ENCODE data around the gene TCF19. TPM values are rescaled to one million over a fixed set of nuclear protein-coding genes. Genes with fewer than 3 reads are reported as not detected.
A peak's percentile ranks its signal among the peaks of the same experiment; 100 is the strongest.

The TCF19 gene
- total RNA-seq, 2 donors from 2014 or later = 1.8 to 2.0 TPM

DNA sequence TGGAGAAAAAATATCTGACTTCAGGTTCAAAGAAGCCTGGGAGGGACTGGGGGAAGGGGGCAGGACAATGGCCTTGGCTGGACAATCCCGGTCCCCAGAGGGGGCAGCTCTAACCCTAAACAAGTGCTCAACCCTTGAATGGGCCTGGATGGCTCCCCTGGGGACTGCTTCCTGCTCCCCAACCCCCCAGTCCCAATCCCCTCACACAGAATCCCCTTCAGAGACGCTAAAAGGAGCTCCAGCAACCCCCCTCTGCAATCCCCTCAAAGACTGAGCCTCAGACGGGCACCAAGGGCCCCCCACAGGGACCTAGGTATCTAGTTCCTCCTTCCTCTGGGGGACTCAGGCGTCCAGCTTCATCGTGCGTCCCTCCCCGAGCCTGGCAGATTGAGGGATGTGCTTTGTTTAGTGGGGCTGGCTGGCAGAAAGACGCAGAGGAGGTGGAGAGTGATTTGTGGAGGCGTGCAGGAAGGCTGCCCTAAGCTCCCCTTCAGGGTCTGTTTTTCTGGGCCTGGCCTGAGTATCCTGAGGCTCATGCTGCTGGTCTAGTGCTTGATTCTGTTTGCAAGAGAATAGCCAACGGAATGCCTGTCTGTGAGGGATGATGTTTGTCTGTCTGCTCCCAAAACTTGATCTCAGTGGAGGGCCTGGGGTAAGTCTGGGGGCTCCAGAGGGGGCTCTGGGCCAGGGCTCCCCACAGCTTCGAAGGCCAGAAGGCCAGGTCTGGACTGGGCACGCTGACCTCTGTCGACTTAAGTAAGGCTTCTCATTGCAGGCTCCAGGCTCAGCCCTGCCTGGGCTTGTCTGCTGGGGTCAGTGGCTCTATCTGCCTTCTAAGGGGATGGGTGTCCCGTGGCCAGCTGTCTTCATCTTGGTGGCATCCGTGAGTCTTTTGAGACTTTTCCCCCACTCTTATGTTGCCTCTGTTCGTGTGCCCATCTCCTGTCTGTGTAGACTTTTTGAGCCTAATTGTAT lies 13.8 kb downstream of the TCF19 start:
- intact Hi-C loops (cut with DNase I) = no loop called here
- no peak for DNase-seq
- WGBS, 2 donors = 78 to 81% methylated on average over 9 to 16 of the region's 16 CpGs
- ATAC-seq = no peak
- Histone ChIP-seq H3K4me3 (no peak overlapping the region), H3K27me3 (no peaks in the 10 kb centered on the region), H3K27ac (no peak overlapping the region), H3K36me3 (replicated peaks in 1 of 2; ENCODE audit: insufficient read depth in 1 of 2, low read depth in 2 of 2) (no peaks in the 10 kb centered on the region), H3K9me3 (no peaks in the 10 kb centered on the region), H3K4me1 (peaks cover 43% of the 10 kb centered on the region)
- no peak for TF ChIP-seq POLR2A (IDR thresholded peaks at IDR 0.05)
- TF ChIP-seq, protein P1, sequence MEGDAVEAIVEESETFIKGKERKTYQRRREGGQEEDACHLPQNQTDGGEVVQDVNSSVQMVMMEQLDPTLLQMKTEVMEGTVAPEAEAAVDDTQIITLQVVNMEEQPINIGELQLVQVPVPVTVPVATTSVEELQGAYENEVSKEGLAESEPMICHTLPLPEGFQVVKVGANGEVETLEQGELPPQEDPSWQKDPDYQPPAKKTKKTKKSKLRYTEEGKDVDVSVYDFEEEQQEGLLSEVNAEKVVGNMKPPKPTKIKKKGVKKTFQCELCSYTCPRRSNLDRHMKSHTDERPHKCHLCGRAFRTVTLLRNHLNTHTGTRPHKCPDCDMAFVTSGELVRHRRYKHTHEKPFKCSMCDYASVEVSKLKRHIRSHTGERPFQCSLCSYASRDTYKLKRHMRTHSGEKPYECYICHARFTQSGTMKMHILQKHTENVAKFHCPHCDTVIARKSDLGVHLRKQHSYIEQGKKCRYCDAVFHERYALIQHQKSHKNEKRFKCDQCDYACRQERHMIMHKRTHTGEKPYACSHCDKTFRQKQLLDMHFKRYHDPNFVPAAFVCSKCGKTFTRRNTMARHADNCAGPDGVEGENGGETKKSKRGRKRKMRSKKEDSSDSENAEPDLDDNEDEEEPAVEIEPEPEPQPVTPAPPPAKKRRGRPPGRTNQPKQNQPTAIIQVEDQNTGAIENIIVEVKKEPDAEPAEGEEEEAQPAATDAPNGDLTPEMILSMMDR (IDR thresholded peaks at IDR 0.05) = no peak

DNA sequence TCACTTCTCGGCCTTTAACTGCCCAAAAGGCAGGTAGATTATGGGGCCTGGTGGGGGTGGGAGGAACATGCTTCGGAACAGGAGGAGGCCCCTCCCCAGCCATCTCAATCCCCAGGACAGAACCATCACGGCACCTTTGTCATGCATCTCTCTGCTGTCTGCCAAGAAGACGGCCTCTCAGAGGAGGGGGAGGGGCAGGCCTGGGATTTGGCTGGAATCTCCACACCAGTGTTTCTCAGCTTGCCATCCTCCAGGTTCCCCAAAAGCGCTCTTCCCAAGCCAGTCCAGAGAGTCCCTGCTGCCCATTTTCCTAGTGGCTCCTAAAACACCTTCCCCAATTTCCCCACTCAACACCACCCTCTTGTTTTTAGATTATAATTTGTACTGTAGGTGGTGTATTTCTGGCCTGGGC lies 14.6 kb downstream of the TCF19 start:
- 76 to 80% methylated on average over 5 of the region's 5 CpGs for WGBS, 2 donors
- DNase-seq = no peak
- TF ChIP-seq, protein P1 (IDR thresholded peaks at IDR 0.05) = no peak
- no peak for TF ChIP-seq POLR2A (IDR thresholded peaks at IDR 0.05)

DNA sequence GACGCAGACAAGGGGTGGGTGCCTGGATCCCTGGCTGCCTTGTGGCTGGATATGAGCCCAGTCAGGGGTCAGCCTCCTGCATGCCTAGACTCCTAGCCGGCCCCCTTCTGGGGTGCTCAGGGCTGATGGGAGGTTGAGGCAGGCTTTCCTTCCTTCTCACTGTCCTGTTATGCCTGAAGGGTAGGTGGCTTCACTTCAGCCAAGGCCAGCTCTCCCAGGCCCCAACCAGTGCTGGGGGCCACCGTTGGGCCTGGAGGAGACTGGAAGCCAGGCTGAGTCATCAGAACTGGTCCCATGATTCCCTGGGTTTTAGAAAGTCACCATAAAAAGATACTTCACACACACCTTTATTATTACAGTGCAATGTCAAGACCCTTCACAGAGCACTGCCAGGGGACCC lies 15.0 kb downstream of the TCF19 start:
- Histone ChIP-seq H3K4me3 (no peak overlapping the region), H3K4me1 (peaks cover 51% of the 10 kb centered on the region), H3K9me3 (no peaks in the 10 kb centered on the region), H3K27me3 (no peaks in the 10 kb centered on the region), H3K27ac (no peak overlapping the region), H3K36me3 (replicated peaks in 1 of 2; ENCODE audit: insufficient read depth in 1 of 2, low read depth in 2 of 2) (no peaks in the 10 kb centered on the region)
- TF ChIP-seq POLR2A (IDR thresholded peaks at IDR 0.05) = no peak
- TF ChIP-seq, protein P1 (IDR thresholded peaks at IDR 0.05) = no peak
- ATAC-seq = no peak
- intact Hi-C loops (cut with DNase I) = no loop called here
- no peak for DNase-seq
- WGBS, 2 donors = 56 to 89% methylated on average over 1 to 3 of the region's 3 CpGs

More for the DNA sequence above, 14.6 kb downstream of the TCF19 start:
- Histone ChIP-seq H3K27ac (no peak overlapping the region), H3K9me3 (no peaks in the 10 kb centered on the region), H3K4me1 (peaks cover 48% of the 10 kb centered on the region), H3K36me3 (replicated peaks in 1 of 2; ENCODE audit: insufficient read depth in 1 of 2, low read depth in 2 of 2) (no peaks in the 10 kb centered on the region), H3K27me3 (no peaks in the 10 kb centered on the region), H3K4me3 (no peak overlapping the region)
- no peak for ATAC-seq
- intact Hi-C loops (cut with DNase I) = no loop called here

DNA sequence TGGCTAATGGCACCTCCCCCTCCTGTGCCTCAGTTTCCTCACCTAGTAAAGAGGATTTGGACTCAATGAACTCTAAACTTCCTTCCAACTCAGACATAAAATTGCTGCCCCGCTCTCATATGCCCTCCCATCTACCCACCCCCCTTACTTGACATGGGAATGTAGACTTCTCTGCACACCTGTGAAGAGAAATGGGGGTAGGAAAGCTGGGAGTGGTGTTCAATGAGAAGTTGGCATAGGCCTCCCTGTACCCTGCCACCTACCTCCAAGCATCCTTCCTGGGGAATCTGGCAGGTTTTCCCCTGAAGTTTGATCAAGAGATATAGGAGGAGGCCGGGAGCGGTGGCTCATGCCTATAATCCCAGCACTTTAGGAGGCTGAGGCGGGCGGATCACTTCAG lies 16.0 kb downstream of the TCF19 start:
- Histone ChIP-seq H3K27me3 (no peaks in the 10 kb centered on the region), H3K36me3 (replicated peaks in 1 of 2; ENCODE audit: insufficient read depth in 1 of 2, low read depth in 2 of 2) (no peaks in the 10 kb centered on the region), H3K4me1 (peaks cover 61% of the 10 kb centered on the region), H3K9me3 (no peaks in the 10 kb centered on the region), H3K4me3 (no peak overlapping the region), H3K27ac (no peak overlapping the region)
- TF ChIP-seq POLR2A (IDR thresholded peaks at IDR 0.05) = no peak
- TF ChIP-seq, protein P1 (IDR thresholded peaks at IDR 0.05) = no peak
- ATAC-seq = peak; percentile 51
- 54 to 65% methylated on average over 5 of the region's 5 CpGs for whole genome bisulfite sequencing, 2 donors
- intact Hi-C loops (cut with DNase I) = no loop called here
- DNase-seq = peak in 1 of 4 donors; percentile 47
